Body of pancreas (tissue), 4 donors: ENCODE measurements around the gene SLCO3A1.

Experiments
- CTCF ChIP-seq, 7 experiments: fragments of 450-650 bp in 4 of 7; fragments of 200-600 bp in 3 of 7; sonication (generic) in 3 of 7; IDR thresholded peaks; one replicate each; pipeline ENCODE4 v1.5.1; 2016 to 2019; ENCODE audit warnings: antibody characterized with exemption in 7 of 7
- POLR2A ChIP-seq, 3 donors: fragments of 450-650 bp; IDR thresholded peaks; one replicate each; pipeline ENCODE4 v1.6.1; 2016; ENCODE audit warnings: antibody characterized with exemption in 3 of 3, mild to moderate bottlenecking in 2 of 3

- TF ChIP-seq POLR2A (IDR thresholded peaks at IDR 0.05) (no peak), CTCF (IDR thresholded peaks at IDR 0.05) (no peak)
These were observed 116.6 kb downstream of the SLCO3A1 start for GRCh38 chr15:91970142-91970541.
